Panc1 (cell line): Measurements from ENCODE around the gene FTL. TPM values are rescaled to one million over a fixed set of nuclear protein-coding genes. Genes with fewer than 3 reads are reported as not detected.

Experiments used
- ATAC-seq: fragments of 200-7000 bp; cut with Tn5 transposase; 2 replicates; pipeline ENCODE4 v1.9.1; 2020; ENCODE audit warnings: mild to moderate bottlenecking, moderate library complexity
- BruUV-seq: library from RNA; stranded (reverse); fragments of 400-500 nt; replicated peaks from 2 replicates; lab custom pipeline; 2021; lab: Mats Ljungman, UMichigan
- CTCF ChIA-PET: fragments of 300-600 bp; sonication (Branson Sonifier 250); formaldehyde crosslinking; loops from one replicate; lab custom pipeline; 2022; ENCODE audit warnings: antibody characterized with exemption; lab: Charles Lee
- POLR2A ChIA-PET: fragments of 300-600 bp; sonication (Branson Sonifier 250); formaldehyde crosslinking; loops from one replicate; lab custom pipeline; 2022; ENCODE audit warnings: antibody characterized with exemption; lab: Charles Lee
- DNase-seq: peaks from one replicate; pipeline ENCODE4 v3.0.0-alpha.2; 2010; ENCODE audit warnings: low read depth, low spot score
- H3K27ac ChIP-seq: 2 replicates; pipeline ENCODE4 v1.5.1; 2011; ENCODE audit warnings: mild to moderate bottlenecking, low read length, inconsistent platforms
- H3K27me3 ChIP-seq: fragments of 200-500 bp; sonication (Bioruptor generic); 2 replicates; pipeline ENCODE4 v1.6.0; 2014; ENCODE audit warnings: low read length, inconsistent platforms; ENCODE audit not compliant: control insufficient read depth, insufficient read depth
- H3K36me3 ChIP-seq: fragments of 200-500 bp; sonication (Bioruptor generic); 2 replicates; pipeline ENCODE4 v1.5.1; 2014; ENCODE audit warnings: inconsistent platforms, mild to moderate bottlenecking, low read length, moderate library complexity; ENCODE audit not compliant: control insufficient read depth, insufficient read depth
- H3K4me1 ChIP-seq: 2 replicates; pipeline ENCODE4 v1.5.1; 2011; ENCODE audit warnings: inconsistent platforms, mild to moderate bottlenecking, low read length, moderate library complexity; ENCODE audit not compliant: control insufficient read depth, insufficient read depth
- H3K4me3 ChIP-seq, 2 experiments: 2 replicates each; pipeline ENCODE4 v1.5.1; 2011 to 2012; ENCODE audit warnings: low read depth in 2 of 2, low read length in 2 of 2, mild to moderate bottlenecking in 2 of 2, inconsistent platforms in 1 of 2, moderate library complexity in 1 of 2
- H3K9me3 ChIP-seq: fragments of 200-500 bp; sonication (Bioruptor generic); 2 replicates; pipeline ENCODE4 v1.5.1; 2014; ENCODE audit warnings: low read depth, mild to moderate bottlenecking, inconsistent platforms, low read length, moderate library complexity; ENCODE audit not compliant: control insufficient read depth, insufficient read depth
- CTCF ChIP-seq: fragments of 450-650 bp; IDR thresholded peaks from 2 replicates; pipeline ENCODE4 v1.5.1; 2017; ENCODE audit warnings: mild to moderate bottlenecking
- POLR2AphosphoS5 ChIP-seq: IDR thresholded peaks from 2 replicates; pipeline ENCODE4 v1.6.1; 2012; ENCODE audit warnings: mild to moderate bottlenecking, low read depth, low read length, moderate library complexity
- SIN3A ChIP-seq: IDR thresholded peaks from 2 replicates; pipeline ENCODE4 v1.6.1; 2012; ENCODE audit warnings: low read depth, mild to moderate bottlenecking, low read length, moderate library complexity, borderline replicate concordance; ENCODE audit not compliant: insufficient read depth
- TCF7L2 ChIP-seq: IDR thresholded peaks from 2 replicates; pipeline ENCODE4 v1.6.1; 2011; ENCODE audit warnings: mild to moderate bottlenecking, low read depth, low read length, inconsistent platforms
- in situ Hi-C: cut with HindIII; loops from 2 replicates; pipeline ENCODE4 v1.10.0; 2016; ENCODE audit warnings: low sequenced_read_pairs, low pct_unique_long_range_greater_than_20kb
- intact Hi-C: fragments of 100-400 bp; cut with micrococcal nuclease; formaldehyde crosslinking; loops from one replicate; pipeline ENCODE4 v1.10.0; 2022; ENCODE audit not compliant: unreplicated experiment
- total RNA-seq: library from RNA; stranded (reverse); gene quantifications from one replicate; pipeline ENCODE4 v1.2.1, GENCODE V29; 2021; ENCODE audit not compliant: unreplicated experiment
- TF ChIP-seq, protein P1 (sequence below), 2 experiments: IDR thresholded peaks; 2 replicates each; pipeline ENCODE4 v1.6.1; 2011 to 2012; ENCODE audit warnings: low read depth in 2 of 2, control low read depth in 1 of 2, low read length in 1 of 2, mild to moderate bottlenecking in 1 of 2, moderate library complexity in 1 of 2; ENCODE audit not compliant: insufficient read depth in 1 of 2

The FTL gene
- total RNA-seq, 1 experiment from 2014 or later, result 1,332 TPM

- no TSS peak for BruUV-seq
- H3K4me1 ChIP-seq, result no peaks in the 10 kb centered on the region
- no peaks in the 10 kb centered on the region for H3K27me3 ChIP-seq
- in situ Hi-C loops (no loop called here), intact Hi-C loops (no loop called here)
- no peaks in the 10 kb centered on the region for H3K9me3 ChIP-seq
- no peaks in the 10 kb centered on the region; the same call in 1 of the 2 replicates for H3K36me3 ChIP-seq
- CTCF ChIA-PET, result interaction anchor here (0.6 to 1.6 kb wide), 2 partner anchors 11 to 17 kb away, joined by 4 to 9 read pairs; no protein-coding TSS in a partner anchor
- TF ChIP-seq SIN3A (no peak), CTCF (no peak), POLR2AphosphoS5 (no peak), TCF7L2 (no peak)
- TF ChIP-seq, protein P1, sequence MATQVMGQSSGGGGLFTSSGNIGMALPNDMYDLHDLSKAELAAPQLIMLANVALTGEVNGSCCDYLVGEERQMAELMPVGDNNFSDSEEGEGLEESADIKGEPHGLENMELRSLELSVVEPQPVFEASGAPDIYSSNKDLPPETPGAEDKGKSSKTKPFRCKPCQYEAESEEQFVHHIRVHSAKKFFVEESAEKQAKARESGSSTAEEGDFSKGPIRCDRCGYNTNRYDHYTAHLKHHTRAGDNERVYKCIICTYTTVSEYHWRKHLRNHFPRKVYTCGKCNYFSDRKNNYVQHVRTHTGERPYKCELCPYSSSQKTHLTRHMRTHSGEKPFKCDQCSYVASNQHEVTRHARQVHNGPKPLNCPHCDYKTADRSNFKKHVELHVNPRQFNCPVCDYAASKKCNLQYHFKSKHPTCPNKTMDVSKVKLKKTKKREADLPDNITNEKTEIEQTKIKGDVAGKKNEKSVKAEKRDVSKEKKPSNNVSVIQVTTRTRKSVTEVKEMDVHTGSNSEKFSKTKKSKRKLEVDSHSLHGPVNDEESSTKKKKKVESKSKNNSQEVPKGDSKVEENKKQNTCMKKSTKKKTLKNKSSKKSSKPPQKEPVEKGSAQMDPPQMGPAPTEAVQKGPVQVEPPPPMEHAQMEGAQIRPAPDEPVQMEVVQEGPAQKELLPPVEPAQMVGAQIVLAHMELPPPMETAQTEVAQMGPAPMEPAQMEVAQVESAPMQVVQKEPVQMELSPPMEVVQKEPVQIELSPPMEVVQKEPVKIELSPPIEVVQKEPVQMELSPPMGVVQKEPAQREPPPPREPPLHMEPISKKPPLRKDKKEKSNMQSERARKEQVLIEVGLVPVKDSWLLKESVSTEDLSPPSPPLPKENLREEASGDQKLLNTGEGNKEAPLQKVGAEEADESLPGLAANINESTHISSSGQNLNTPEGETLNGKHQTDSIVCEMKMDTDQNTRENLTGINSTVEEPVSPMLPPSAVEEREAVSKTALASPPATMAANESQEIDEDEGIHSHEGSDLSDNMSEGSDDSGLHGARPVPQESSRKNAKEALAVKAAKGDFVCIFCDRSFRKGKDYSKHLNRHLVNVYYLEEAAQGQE (IDR thresholded peaks at IDR 0.05; ENCODE audit: insufficient read depth in 1 of 2, low read depth in 2 of 2, low read length in 1 of 2), result no peak
- no peak overlapping the region for H3K27ac ChIP-seq
- POLR2A ChIA-PET, result no interaction called here
- DNase-seq (no peak), ATAC-seq (no peak)
- no peak overlapping the region for H3K4me3 ChIP-seq
Observed at GRCh38 chr19:48987323-48987722, 22.2 kb downstream of the FTL start.

- Histone ChIP-seq H3K27me3 (no peaks in the 10 kb centered on the region), H3K36me3 (peaks cover 4% of the 10 kb centered on the region; the same call in 1 of the 2 replicates), H3K4me1 (no peaks in the 10 kb centered on the region), H3K4me3 (no peak overlapping the region), H3K9me3 (no peaks in the 10 kb centered on the region), H3K27ac (no peak overlapping the region)
- DNase-seq (no peak), ATAC-seq (no peak)
- TSS peak; percentile 40 for BruUV-seq
- in situ Hi-C loops, result no loop called here
- TF ChIP-seq TCF7L2 (no peak), SIN3A (no peak), POLR2AphosphoS5 (no peak), CTCF (no peak)
- TF ChIP-seq, protein P1 (IDR thresholded peaks at IDR 0.05; ENCODE audit: insufficient read depth in 1 of 2, low read depth in 2 of 2, low read length in 1 of 2), result no peak
- ChIA-PET POLR2A (no interaction called here), CTCF (no interaction called here)
- intact Hi-C loops, result no loop called here
Observed at GRCh38 chr19:48988286-48988685, 23.2 kb downstream of the FTL start.
